ENCODE results near the gene SLC25A5.
A peak's percentile ranks its signal among the peaks of the same experiment; 100 is the strongest.
"Not testable (repeated sequence)": the region's sequence is repeated elsewhere in the genome, so short reads cannot be mapped to it uniquely, and the experiment has no call there.

SLC25A5 gene

DNA sequence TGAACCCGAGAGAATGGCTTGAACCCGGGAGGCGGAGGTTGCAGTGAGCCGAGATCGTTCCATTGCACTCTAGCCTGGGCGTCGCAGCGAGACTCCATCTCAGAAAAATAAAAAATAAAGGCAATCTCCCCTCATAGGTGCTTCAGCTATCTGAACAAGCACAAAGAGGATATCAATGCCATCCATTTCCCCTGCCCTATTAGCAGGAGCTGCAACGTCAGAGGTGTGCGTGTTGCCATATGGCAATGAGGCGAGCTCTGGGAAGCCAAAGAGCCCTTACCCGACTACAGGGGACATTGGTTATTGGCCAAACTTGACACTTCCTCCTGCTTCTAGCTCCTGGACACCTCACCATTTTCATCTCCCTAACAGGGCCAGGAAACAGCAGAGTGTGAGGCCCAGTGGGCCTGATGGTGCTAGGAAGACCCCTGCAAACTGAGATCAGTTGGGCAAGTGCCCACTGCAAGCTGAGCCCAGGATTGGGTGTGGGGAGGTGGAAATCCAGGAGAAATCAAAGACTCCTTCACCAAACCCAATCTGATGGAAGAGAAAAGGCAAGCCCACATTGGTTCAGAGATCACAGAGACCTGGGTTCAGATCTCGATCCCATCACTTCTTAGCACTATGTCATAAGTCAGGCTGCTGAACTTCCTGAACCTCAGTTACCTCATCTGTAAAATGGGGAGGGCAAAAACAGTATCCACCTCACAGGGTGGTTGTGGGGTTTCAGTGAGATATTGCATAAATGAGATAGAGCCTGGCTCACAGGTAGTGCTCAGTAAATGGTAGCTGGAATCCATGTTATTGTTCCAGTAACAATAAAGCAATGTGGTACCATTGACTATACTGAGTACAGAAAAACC is 21.2 kb downstream of the SLC25A5 start:
- Histone ChIP-seq H3K27me3 (ENCODE audit: insufficient read depth, low read depth) (no peaks in the 10 kb centered on the region), H3K36me3 (ENCODE audit: insufficient read depth) (no peaks in the 10 kb centered on the region), H3K4me1 (ENCODE audit: low read depth, poor library complexity, severe bottlenecking) (no peaks in the 10 kb centered on the region), H4K20me1 (ENCODE audit: insufficient read depth) (no peaks in the 10 kb centered on the region), H3K4me3 (IDR thresholded peaks at IDR 0.05; ENCODE audit: insufficient read depth, low read depth, low read length) (no peak overlapping the region), H3K27ac (no peak overlapping the region), H2AFZ (ENCODE audit: low read depth) (peak overlapping the region; percentile 22; the same call in 1 of the 2 replicates), H3K9ac (no peak overlapping the region), H3K79me2 (ENCODE audit: insufficient read depth, low read depth) (no peaks in the 10 kb centered on the region), H3K4me2 (no peak overlapping the region)
- TF ChIP-seq, protein P1, sequence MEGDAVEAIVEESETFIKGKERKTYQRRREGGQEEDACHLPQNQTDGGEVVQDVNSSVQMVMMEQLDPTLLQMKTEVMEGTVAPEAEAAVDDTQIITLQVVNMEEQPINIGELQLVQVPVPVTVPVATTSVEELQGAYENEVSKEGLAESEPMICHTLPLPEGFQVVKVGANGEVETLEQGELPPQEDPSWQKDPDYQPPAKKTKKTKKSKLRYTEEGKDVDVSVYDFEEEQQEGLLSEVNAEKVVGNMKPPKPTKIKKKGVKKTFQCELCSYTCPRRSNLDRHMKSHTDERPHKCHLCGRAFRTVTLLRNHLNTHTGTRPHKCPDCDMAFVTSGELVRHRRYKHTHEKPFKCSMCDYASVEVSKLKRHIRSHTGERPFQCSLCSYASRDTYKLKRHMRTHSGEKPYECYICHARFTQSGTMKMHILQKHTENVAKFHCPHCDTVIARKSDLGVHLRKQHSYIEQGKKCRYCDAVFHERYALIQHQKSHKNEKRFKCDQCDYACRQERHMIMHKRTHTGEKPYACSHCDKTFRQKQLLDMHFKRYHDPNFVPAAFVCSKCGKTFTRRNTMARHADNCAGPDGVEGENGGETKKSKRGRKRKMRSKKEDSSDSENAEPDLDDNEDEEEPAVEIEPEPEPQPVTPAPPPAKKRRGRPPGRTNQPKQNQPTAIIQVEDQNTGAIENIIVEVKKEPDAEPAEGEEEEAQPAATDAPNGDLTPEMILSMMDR (conservative IDR thresholded peaks at IDR 0.05; ENCODE audit: low read depth, low read length), result no peak

DNA sequence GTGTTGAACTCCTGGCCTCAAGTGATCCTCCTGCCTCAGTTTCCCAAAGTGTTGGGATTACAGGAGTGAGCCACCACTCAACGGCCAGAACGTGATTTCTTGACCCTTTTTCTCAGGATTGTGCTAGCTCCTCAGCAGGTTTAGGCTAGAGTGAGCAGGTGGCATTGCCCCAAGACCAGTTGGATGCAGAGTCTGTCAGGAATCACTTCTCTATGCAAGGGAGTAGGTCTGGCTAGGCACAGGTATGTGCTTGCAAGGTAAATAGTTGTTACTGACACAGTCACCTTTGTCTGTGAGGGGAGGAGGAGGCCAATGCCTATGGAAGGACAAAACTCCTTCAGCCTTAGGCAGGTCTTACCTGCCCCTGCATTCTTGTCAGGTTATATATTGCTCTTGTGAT is 24.2 kb downstream of the SLC25A5 start:
- Histone ChIP-seq H3K27me3 (ENCODE audit: insufficient read depth, low read depth) (no peaks in the 10 kb centered on the region), H3K79me2 (ENCODE audit: insufficient read depth, low read depth) (no peaks in the 10 kb centered on the region), H3K36me3 (ENCODE audit: insufficient read depth) (no peaks in the 10 kb centered on the region), H3K9ac (no peak overlapping the region), H3K27ac (no peak overlapping the region), H3K4me1 (ENCODE audit: low read depth, poor library complexity, severe bottlenecking) (no peaks in the 10 kb centered on the region), H3K4me2 (no peak overlapping the region), H3K4me3 (IDR thresholded peaks at IDR 0.05; ENCODE audit: insufficient read depth, low read depth, low read length) (no peak overlapping the region), H4K20me1 (ENCODE audit: insufficient read depth) (no peaks in the 10 kb centered on the region), H2AFZ (ENCODE audit: low read depth) (no peak overlapping the region)
- TF ChIP-seq, protein P1 (conservative IDR thresholded peaks at IDR 0.05; ENCODE audit: low read depth, low read length), result no peak

DNA sequence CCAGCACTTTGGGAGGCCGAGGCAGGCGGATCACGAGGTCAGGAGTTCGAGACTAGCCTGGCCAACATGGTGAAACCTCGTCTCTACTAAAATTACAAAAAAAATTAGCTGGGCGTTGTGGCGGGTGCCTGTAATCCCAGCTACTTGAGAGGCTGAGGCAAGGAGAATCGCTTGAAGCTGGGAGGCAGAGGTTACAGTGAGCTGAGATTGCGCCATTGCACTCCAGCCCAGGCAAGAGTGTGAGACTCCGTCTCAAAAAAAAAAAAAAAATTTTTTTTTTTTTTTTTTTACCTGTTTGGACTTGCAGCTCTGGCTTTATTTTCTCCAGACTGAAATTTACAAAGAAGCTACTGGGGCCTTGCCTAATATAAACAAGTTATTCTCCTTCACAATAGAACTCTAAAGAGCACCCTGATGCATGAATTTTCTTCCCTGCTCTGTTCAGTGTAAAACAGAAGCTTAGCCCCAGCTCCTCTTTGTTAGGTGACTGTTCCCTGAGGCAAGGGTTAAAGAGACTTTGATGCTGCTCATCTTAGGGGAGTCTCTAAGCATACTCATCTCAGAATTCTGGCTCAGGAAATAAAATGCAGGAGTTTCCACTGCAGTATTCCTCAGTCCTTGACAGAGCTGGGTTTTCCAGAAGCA is 25.7 kb downstream of the SLC25A5 start:
- not testable (repeated sequence) for H3K4me3 ChIP-seq (IDR thresholded peaks at IDR 0.05; ENCODE audit: insufficient read depth, low read depth, low read length); H2AFZ ChIP-seq (ENCODE audit: low read depth); H3K9ac ChIP-seq; H3K27ac ChIP-seq; H3K4me1 ChIP-seq (ENCODE audit: low read depth, poor library complexity, severe bottlenecking); H3K79me2 ChIP-seq (ENCODE audit: insufficient read depth, low read depth); H3K36me3 ChIP-seq (ENCODE audit: insufficient read depth); H3K27me3 ChIP-seq (ENCODE audit: insufficient read depth, low read depth); H3K4me2 ChIP-seq; H4K20me1 ChIP-seq (ENCODE audit: insufficient read depth)

DNA sequence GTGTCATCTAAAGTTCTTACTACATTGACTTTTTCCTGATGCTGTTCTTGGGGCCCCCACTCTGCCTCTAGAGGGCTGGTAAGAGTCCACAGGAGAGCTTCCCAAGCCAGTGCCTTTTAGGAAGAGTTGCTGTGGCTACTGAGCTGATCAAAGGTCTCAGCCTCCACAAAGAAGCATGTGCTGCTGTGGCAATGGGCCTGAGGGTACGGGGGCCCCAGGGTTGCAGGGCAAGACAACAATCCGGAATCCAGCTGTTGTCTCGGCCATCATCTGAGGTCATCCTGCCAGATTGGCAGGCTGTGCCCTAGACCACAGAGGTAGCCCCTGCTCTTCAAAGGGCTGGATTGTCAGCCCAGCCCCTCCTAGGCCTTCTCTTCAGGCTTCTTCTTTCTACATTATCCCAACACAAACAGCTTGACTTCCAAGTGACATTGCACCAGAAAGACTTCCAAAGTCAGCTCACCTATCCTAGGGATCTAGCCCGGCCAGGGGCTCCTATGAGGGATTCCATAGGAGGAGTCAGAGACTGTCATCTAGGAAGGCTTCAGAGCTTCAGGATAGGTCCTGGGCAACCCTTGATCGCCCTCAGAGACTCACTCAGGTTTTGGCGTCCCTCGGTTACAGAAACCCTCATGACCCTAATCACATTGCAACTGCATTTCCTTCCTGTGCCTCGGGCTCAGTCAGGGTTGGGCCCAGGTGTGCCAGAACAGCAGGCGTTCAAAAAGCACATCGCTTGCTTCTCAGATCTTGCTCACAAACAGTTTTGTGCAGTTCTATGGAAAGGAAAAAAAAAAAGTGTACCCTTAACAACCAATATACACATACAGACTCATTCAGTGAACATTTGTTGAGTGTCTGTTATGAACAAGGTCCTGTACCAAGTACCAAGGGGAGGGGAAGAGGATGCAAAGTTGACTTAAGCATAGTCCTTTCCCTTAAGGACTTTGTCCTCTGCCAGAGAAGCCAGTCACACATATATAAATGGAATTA is 27.8 kb downstream of the SLC25A5 start:
- H3K4me1 ChIP-seq (ENCODE audit: low read depth, poor library complexity, severe bottlenecking), result no peaks in the 10 kb centered on the region
- no peaks in the 10 kb centered on the region for H3K27me3 ChIP-seq (ENCODE audit: insufficient read depth, low read depth)
- no peaks in the 10 kb centered on the region for H4K20me1 ChIP-seq (ENCODE audit: insufficient read depth)
- no peak overlapping the region for H3K4me3 ChIP-seq (IDR thresholded peaks at IDR 0.05; ENCODE audit: insufficient read depth, low read depth, low read length)
- H3K79me2 ChIP-seq (ENCODE audit: insufficient read depth, low read depth), result no peaks in the 10 kb centered on the region
- no peak overlapping the region for H2AFZ ChIP-seq (ENCODE audit: low read depth)
- TF ChIP-seq, protein P1 (conservative IDR thresholded peaks at IDR 0.05; ENCODE audit: low read depth, low read length), result no peak
- H3K36me3 ChIP-seq (ENCODE audit: insufficient read depth), result no peaks in the 10 kb centered on the region
- H3K9ac ChIP-seq, result no peak overlapping the region
- H3K4me2 ChIP-seq, result no peak overlapping the region
- no peak overlapping the region for H3K27ac ChIP-seq
